IPS-18c (cell line): ENCODE results near the gene TOM1L2.

ENCODE experiments used
- H3K4me3 ChIP-seq: 2 replicates; pipeline ENCODE4 v1.7.0; 2013; ENCODE audit warnings: low read depth, mild to moderate bottlenecking, low read length, moderate library complexity; ENCODE audit not compliant: insufficient read depth
- H3K9me3 ChIP-seq: one replicate; pipeline ENCODE4 v1.6.1; 2013; ENCODE audit warnings: mild to moderate bottlenecking, low read length, moderate library complexity; ENCODE audit not compliant: control insufficient read depth, insufficient read depth

TOM1L2 gene

DNA sequence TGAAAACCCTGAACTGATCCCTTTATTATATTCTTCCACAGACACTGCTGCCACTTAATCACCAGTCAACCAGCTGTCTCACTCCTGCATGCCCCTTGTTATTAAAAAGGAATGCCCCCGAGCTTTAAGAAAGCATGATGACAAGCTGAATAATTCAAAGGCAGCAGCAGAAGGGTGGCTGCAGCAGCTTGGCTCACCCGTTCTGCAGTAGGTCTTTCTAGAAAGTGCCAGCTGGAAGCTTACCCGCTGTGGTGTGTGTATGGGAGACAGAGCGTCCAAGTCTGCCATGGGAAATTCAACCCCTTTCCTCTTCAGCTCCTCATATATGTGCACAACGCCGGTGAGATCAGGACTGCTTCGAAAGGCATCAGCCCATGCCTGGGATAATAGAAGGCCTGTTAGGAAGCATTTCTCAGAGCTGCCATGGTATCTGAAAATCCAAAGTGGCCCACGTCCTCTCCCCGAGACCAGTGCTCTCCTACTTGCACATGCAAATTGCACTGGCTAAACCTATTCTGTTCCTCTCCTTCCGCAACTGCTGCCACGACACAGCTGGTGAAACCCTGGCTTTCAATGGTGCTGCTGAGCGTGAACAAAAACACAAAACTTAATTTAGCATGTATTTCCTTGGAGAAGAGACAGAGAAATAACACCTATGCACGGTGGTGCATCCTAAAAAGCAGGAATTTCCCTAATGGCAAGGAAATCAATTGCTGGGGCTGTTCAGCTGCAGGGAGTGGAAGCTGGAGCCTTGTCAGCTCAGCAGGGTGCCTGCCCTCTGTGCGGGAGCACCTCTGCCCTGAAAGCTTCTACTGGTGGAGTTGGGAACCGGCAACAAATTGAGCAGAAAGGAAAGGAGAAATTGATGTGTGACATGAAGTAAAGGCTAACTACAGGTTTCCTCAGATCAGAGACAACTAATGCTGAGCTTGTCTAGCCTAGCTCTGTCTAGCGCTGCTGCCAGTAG is 87.5 kb downstream of the TOM1L2 start:
- H3K9me3 ChIP-seq = no peaks in the 10 kb centered on the region
- no peak overlapping the region; the same call in 1 of the 2 replicates for H3K4me3 ChIP-seq

DNA sequence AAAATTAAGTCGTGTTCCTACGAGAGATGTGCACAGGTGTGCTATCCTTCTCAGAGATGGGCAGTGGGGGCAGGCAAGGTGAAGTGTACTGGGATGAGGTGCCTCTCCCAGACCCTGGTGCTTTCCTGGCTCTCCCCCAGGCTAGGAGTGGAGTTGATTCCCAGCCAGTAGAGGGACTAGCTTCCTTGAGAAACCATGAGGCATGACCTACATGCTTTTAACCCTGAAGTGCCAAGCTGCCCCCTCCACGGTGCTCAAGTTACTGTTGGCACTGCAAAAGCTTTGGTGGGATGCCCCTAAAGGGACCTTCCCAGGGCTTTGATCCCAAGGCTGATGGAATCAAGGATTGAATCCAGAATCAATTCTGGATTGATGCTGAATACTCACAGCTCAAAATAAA is 88.4 kb downstream of the TOM1L2 start:
- Histone ChIP-seq H3K9me3 (no peaks in the 10 kb centered on the region), H3K4me3 (no peak overlapping the region)

DNA sequence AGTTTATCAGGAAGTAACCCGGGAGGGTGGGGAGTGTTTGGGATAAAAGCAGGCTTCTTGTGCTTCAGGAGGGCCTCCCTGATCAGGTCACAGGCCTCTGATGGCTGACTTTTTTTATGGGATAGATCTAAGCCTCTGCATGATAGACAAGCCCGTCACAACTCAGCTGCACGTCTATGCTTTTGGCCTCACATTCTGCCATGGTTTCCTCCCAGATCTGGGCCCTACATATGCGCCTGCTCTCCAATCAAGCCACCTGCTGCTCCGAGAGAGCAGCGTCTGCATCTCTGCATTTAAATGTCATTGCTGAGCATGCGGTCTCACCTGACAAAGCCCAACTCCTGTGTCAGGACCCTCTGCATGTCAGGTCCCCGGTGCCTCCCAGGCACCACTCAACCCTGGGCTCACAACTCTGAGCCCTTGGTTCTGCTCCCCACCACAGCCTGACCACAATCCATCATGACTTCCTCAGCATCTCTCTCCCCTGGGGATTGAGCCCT is 90.1 kb downstream of the TOM1L2 start:
- H3K4me3 ChIP-seq = no peak overlapping the region
- no peaks in the 10 kb centered on the region for H3K9me3 ChIP-seq

DNA sequence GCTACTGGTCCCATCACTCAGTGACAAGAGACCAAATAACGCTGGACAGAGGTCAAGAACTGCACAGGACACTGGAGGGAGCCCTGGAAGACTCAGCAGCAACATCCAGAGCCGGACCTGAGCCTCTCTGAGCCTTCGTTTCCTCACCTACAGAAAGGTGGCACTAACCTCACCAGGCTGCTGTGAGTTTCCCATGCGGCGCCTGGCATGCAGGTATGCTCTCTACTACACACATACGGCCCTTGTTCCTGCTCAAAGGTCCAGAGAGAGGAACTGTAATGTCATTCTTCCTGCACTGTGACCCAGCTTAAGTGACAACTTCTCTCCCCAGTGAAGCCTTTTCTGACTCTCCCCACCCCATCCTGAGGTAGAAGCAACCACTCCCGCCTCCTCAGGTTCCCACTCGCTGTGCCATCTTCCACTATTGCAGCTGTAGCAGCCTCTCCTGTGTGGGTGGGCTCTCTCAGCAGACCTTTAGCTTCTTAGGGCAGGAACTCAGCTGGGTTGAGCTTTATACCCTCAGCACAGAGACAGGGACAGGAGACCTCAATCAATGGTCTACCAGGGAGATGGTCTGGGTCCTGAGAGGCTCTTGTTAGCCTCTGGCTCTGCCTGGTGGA is 91.5 kb downstream of the TOM1L2 start:
- Histone ChIP-seq H3K4me3 (no peak overlapping the region), H3K9me3 (no peaks in the 10 kb centered on the region)

DNA sequence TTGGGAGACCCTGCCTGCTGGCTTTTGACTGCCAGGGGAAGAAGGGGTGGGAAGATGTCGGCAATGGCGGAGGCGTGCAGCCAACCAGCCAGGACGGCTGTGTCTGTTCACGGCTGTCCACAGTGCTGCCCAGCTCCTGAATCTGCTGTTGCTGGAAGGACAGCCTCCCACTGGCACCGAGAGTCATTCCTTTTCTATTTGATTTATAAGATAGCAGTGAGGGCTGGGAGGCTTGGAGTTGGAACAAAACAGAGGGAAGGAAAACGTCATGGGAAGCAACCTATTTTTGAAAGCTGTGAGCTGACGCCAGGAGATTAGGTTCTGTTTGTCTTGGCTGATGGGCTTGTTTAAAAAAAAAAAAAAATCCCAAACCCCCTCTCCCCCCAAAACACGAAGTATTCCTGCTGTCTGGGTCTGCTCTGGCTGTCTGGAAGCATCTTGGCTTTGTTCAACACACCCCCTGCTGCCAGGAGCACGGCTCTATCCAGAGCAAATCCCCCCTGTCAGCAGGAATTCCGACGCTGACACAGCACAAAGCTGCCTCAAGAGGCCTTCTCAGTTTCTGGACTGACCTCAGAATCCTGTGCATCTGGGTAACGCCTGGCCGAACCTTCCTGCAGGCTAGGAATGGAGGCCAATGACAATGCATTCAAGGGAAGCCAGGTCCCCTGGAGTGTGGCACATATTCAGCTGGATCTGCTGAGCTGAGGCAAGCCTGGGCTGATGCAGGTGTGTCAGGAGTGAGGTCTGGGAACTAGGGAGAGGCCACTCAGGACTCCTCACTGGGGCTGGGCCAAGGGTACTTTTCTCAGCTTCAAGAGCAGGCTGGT is 94.5 kb downstream of the TOM1L2 start:
- H3K4me3 ChIP-seq = no peak overlapping the region
- no peaks in the 10 kb centered on the region for H3K9me3 ChIP-seq

DNA sequence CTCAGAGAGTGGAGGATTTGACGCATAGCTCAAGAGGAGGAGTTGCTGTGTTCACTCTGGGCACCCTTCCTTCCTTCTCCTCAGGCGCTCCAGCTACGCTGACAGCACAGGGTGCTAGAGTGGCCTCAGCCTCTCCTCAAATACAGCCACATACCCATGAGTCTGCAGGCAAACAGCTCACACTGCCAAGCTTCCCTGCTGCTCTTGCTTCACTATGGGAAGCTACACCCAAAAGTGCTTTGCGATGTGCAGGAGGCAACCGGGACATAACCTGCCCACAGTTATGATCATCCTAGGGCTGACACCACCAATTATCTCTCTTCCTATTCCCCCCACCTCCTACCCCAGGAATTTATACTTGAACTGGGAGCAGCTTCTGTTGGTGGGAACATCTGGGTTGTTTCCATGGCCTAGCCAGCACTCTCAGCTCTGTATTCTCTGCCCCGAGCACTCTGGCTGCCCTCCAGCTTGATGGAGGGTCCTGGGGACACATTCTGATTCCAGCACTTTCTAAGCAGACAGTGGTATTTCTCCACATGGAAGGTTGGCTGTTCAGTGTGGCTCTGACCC is 95.2 kb downstream of the TOM1L2 start:
- Histone ChIP-seq H3K9me3 (no peaks in the 10 kb centered on the region), H3K4me3 (no peak overlapping the region)

DNA sequence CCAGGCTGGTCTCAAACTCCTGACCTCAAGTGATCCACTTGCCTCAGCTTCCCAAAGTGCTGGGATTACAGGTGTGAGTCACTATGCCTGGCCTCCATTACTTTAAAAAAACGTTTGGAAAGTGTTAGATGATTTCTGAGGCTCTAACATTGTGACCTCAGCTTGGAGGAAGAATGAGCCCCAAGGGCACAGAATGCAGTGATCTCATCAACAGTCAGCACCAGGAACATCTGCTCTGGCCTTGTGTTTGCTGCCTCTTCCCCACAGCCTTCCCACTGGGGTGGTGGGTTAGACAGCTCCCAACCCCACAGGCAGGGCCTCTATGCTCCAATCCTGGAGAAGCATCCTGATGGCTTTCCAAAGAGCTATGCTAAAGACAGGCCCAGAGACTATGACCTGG is 97.7 kb downstream of the TOM1L2 start:
- no peak overlapping the region for H3K4me3 ChIP-seq
- H3K9me3 ChIP-seq = no peaks in the 10 kb centered on the region

DNA sequence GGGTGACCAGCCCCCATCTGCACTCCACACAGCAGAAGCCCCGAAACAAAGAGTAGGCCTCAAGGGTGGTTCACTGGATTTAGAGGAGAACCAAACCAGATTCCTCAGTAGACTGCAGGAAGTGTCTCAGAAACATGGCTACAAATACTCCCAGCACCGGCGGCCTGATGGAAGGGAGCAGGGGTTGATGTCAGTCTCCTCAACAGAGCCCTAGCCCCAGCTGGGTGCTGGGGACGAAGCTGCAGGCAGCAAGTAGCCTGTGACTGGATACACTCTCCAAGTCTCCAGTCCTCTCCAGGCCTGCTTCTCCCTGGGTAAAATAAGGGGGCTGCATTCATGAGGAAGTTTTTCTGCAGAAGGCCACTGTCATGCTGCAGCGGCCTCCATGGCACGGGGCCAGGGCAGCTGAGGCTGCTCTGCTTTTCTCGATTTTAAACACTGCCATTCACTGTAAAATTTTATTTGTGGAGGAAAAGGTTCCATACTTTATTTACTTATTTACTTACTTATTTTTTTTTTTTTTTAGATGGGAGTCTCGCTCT is 98.7 kb downstream of the TOM1L2 start:
- Histone ChIP-seq H3K4me3 (no peak overlapping the region), H3K9me3 (no peaks in the 10 kb centered on the region)

DNA sequence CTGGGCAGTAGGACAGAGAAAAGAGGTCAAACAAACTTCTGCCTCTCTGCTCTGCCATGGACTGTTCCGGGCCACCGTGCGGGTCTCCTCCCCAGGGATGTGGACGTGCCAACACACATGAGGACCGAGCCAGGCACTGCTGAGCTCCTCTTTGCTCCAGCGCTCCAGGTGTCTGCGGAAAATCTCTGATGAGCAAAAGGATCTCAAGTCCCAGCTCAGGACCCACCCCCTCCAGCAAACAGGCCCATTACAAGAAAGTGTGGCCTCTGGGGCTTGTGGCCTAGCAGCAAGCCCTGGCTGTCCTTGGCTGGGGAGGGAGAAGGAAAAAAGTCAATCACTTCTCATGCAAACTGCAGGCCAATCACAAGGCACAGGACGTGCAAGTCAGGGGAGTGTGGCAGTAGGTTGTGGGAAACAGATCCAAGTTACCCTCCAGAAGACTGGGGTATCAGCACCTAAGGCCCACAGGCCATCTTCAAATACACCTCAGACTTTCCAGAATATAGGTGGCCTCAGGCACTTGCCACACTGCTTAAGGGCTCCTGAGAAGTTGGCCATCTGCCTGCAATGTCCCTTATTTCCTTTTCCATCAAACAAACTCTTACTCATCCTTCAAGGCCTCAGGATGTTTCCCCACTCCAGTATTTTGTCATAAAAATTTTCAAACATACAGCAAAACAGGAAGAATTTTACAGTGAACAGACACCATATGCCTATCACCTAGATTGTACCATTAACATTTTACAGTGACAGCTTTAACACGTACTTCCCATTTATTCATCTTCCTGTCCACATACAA is 99.5 kb downstream of the TOM1L2 start:
- no peak overlapping the region for H3K4me3 ChIP-seq
- no peaks in the 10 kb centered on the region for H3K9me3 ChIP-seq

DNA sequence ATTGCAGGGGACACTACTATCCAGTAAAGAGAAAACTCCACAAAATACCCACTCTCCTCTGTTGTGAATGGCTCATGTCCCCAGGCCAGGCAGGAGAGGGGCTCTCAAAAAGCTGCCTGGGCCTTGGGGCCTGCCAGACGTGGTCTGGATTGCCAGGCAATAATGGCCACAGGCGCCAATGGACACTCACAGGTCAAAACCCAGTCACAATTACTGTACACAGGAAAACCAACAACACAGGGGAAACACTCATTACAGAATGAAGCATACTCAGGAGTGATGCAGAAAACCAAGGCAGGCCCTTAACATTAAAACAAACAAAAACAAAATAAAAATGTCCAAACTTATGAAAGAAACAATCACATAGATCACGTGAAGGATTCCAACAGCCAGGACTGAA is 100.3 kb downstream of the TOM1L2 start:
- no peak overlapping the region for H3K4me3 ChIP-seq
- no peaks in the 10 kb centered on the region for H3K9me3 ChIP-seq

DNA sequence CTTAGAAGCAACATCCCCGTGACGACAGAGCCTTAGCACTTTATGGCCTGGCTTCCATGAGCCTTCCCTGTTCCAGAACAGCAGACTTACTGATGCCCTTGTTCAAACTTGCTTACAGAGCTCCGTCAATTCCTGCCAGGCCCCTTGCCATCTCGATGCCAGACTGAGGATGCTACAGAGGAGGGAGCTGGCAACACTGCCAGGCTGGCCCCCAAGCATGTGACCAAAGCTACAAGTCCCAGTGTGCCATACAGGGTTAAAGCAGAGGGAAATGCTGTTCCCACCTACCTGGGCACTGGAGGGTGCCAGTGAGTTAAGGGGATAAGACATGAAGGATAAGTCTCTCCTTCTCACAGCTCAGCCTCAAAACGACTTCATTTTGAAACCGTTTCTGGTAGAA is 102.0 kb downstream of the TOM1L2 start:
- Histone ChIP-seq H3K4me3 (no peak overlapping the region), H3K9me3 (no peaks in the 10 kb centered on the region)

DNA sequence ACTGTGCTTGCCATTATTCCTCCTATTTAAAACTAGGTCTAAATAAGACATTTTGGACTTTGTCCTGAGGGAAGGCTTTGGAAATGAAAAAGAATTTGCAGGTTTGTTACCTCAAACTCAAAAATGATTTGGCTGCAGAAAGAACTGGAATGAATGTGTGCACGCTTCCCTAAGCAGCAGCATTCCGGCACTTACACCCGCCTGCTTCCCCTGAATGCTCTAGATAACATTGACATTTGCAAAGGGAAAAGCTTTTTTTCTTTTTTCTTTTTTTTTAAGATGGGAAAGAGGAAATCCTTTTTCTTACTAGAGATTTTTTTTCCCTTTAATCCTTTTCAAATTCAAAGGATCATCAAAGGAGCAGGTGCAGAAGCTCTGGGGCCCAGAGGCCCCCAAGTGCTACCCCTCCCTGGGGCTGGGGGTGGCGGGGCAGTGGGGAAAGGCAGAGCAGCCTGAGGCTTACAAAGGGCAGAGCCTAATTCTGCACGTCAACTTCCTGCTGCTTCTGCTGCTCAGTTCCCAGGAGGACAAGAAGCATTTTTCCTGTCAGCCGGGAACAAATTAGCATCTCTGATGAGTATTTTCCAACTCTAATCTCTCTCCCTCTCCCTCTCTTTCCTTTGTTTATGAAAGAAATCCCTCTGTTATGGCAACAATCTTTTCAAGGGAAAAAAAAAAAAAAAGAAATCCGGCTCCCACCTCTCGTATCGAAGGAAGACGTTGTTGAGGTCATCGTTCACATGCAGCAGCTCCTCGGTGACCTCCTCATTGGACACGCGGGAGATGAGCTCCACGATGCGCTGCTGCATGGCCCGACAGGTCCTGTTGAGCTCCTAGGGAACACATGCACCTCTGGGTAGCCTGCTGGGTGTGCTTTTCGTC is 103.3 kb downstream of the TOM1L2 start:
- Histone ChIP-seq H3K9me3 (no peaks in the 10 kb centered on the region), H3K4me3 (no peak overlapping the region)

DNA sequence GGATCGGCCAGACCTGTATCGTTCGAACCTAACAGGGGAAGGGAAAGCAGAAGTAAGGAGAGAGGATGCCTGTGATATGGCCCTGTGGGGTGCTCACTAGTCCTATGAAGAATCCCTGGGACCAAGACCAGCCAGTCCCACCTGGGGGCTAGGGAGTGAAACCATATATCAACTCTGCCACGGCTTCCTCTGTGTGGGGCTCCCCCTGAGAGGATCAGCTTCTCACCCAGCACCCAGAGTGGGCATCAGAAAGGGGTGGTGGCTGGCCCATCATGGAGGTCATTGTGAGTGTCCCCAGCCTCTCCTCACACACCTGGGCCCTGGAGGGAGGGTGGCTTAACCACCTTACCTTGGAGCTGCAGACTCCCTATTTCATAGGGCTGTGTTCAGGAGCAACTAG is 105.3 kb downstream of the TOM1L2 start:
- H3K9me3 ChIP-seq = no peaks in the 10 kb centered on the region
- no peak overlapping the region for H3K4me3 ChIP-seq

DNA sequence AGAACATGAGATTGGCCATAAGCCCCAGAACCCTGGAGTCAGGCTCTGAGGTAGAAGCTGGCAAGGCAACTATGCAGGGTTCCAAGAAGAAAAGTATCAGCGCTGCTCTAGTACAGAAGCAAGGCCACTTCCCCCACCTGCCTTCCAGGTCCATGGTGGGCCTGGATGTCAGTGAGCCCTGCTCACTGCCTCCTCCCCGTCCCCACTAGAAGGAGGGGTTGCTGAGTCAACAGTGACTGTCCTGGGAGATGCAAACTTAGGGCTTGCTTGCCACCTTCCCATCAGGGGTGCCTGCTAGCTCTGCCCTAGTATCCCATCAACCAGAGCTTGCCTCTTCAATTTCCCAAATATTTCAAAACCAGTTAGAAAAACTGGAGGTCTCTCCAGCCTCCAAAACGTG is 105.8 kb downstream of the TOM1L2 start:
- H3K4me3 ChIP-seq = no peak overlapping the region
- no peaks in the 10 kb centered on the region for H3K9me3 ChIP-seq

DNA sequence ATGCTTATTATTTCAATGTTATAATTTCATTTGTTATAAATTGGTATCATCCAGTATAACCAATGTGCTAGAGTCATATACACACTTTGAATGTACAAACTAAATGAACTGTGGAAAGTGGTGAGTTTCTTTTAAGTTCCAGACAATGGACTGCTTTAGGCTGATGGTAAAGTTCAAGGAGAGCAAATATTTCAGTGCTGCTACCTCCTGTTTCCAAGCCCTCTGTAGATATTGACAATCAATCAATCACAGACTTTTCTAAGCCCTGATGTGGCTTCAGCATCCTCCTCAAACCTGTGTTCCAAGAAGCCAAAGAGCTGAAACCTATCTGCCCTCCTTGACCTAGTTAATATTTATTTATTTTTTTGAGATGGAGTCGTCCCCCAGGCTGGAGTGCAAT is 107.2 kb downstream of the TOM1L2 start:
- Histone ChIP-seq H3K4me3 (no peak overlapping the region), H3K9me3 (no peaks in the 10 kb centered on the region)

DNA sequence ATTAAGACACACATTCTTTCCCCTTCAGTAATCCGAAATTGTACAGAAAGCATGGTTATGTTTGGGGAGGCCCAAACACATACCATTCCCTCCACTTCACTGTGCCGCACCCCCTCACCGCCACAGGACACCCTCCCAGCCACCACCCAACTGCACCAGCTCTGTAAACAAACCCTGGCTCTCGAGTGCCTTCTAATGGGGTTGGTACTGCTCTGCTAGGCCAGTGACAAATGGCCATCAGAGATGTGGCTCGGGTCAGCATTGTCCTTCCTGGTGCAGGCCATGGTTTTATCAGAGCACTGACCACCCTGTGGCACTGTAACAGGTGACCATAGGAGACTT is 111.5 kb downstream of the TOM1L2 start:
- H3K4me3 ChIP-seq = no peak overlapping the region
- no peaks in the 10 kb centered on the region for H3K9me3 ChIP-seq
